ENCODE data around the gene CCDC196.

CCDC196 gene

GRCh38 chr14:66483322-66483721 lies 2.8 kb upstream of the CCDC196 start (continued):
- no peak for TF ChIP-seq ZNF426 (tag by site-specific recombination; IDR thresholded peaks at IDR 0.05)

GRCh38 chr14:66485029-66485428 lies 1.1 kb upstream of the CCDC196 start:
- POLR2A ChIA-PET, result no interaction called here
- no peak overlapping the region for H3K4me3 ChIP-seq (ENCODE audit: low read depth, low read length)
- H3K36me3 ChIP-seq (ENCODE audit: control insufficient read depth in 2 of 2, insufficient read depth in 1 of 2, low read length in 2 of 2), result no peaks in the 10 kb centered on the region
- H3K9me3 ChIP-seq (ENCODE audit: control insufficient read depth, insufficient read depth, low read depth, low read length), result no peaks in the 10 kb centered on the region
- no peak overlapping the region for H3K27ac ChIP-seq (ENCODE audit: extremely low read depth, low read depth, low read length)
- TF ChIP-seq INSM2 (tag by site-specific recombination; IDR thresholded peaks at IDR 0.05) (no peak), ZNF184 (tag by site-specific recombination; IDR thresholded peaks at IDR 0.05) (no peak), ZBTB21 (tag by site-specific recombination; IDR thresholded peaks at IDR 0.05) (no peak), ZNF561 (tag by site-specific recombination; IDR thresholded peaks at IDR 0.05; ENCODE audit: borderline replicate concordance) (no peak), MEIS1 (CRISPR knock-in tag; IDR thresholded peaks at IDR 0.05; ENCODE audit: borderline replicate concordance) (no peak), ZNF510 (tag by site-specific recombination; IDR thresholded peaks at IDR 0.05; ENCODE audit: insufficient replicate concordance) (no peak), ZNF645 (tag by site-specific recombination; IDR thresholded peaks at IDR 0.05) (no peak), ZNF26 (tag by site-specific recombination; IDR thresholded peaks at IDR 0.05) (no peak), PBX3 (CRISPR knock-in tag; IDR thresholded peaks at IDR 0.05) (no peak), CTCF (tag by site-specific recombination; IDR thresholded peaks at IDR 0.05) (no peak), KLF8 (tag by site-specific recombination; IDR thresholded peaks at IDR 0.05) (no peak), HOXD13 (CRISPR knock-in tag; IDR thresholded peaks at IDR 0.05; ENCODE audit: borderline replicate concordance) (no peak), ZNF133 (tag by site-specific recombination; IDR thresholded peaks at IDR 0.05) (no peak), ZNF23 (tag by site-specific recombination; IDR thresholded peaks at IDR 0.05; ENCODE audit: borderline replicate concordance) (no peak)
- H3K4me1 ChIP-seq (ENCODE audit: control insufficient read depth, insufficient read depth, low read length), result no peaks in the 10 kb centered on the region
- CTCF ChIA-PET, result no interaction called here

- Histone ChIP-seq H3K9me3 (ENCODE audit: control insufficient read depth, insufficient read depth, low read depth, low read length) (no peaks in the 10 kb centered on the region), H3K4me1 (ENCODE audit: control insufficient read depth, insufficient read depth, low read length) (no peaks in the 10 kb centered on the region; the same call in 1 of the 2 replicates), H3K36me3 (ENCODE audit: control insufficient read depth in 2 of 2, insufficient read depth in 1 of 2, low read length in 2 of 2) (no peaks in the 10 kb centered on the region), H3K27ac (ENCODE audit: extremely low read depth, low read depth, low read length) (no peak overlapping the region), H3K4me3 (ENCODE audit: low read depth, low read length) (no peak overlapping the region)
- no peak for TF ChIP-seq ZNF184 (tag by site-specific recombination; IDR thresholded peaks at IDR 0.05)
- TF ChIP-seq ZSCAN16 (tag by site-specific recombination; IDR thresholded peaks at IDR 0.05), result no peak
- TF ChIP-seq FEZF1 (tag by site-specific recombination; IDR thresholded peaks at IDR 0.05), result no peak
- TF ChIP-seq ZNF211 (tag by site-specific recombination; IDR thresholded peaks at IDR 0.05; ENCODE audit: low read depth), result no peak
- TF ChIP-seq ZXDB (tag by site-specific recombination; IDR thresholded peaks at IDR 0.05), result no peak
- no peak for TF ChIP-seq IKZF3 (tag by site-specific recombination; IDR thresholded peaks at IDR 0.05)
- TF ChIP-seq KLF9 (tag by site-specific recombination; IDR thresholded peaks at IDR 0.05; ENCODE audit: low read depth), result no peak
- no peak for TF ChIP-seq ZNF138 (tag by site-specific recombination; IDR thresholded peaks at IDR 0.05; ENCODE audit: borderline replicate concordance)
- TF ChIP-seq ZNF777 (tag by site-specific recombination; IDR thresholded peaks at IDR 0.05; ENCODE audit: borderline replicate concordance), result no peak
- no peak for TF ChIP-seq SP7 (tag by site-specific recombination; IDR thresholded peaks at IDR 0.05)
- TF ChIP-seq ZSCAN5A (tag by site-specific recombination; IDR thresholded peaks at IDR 0.05), result no peak
- CTCF ChIA-PET, result interaction anchor here (0.7 kb wide), 1 partner anchor 763 kb away, joined by 3 read pairs; no protein-coding TSS in a partner anchor
- POLR2A ChIA-PET, result no interaction called here
Measured at GRCh38 chr14:66487164-66487563, 993 bp downstream of the CCDC196 start.
